ENCODE measurements around the gene PROB1.

- TF ChIP-seq, protein P1, sequence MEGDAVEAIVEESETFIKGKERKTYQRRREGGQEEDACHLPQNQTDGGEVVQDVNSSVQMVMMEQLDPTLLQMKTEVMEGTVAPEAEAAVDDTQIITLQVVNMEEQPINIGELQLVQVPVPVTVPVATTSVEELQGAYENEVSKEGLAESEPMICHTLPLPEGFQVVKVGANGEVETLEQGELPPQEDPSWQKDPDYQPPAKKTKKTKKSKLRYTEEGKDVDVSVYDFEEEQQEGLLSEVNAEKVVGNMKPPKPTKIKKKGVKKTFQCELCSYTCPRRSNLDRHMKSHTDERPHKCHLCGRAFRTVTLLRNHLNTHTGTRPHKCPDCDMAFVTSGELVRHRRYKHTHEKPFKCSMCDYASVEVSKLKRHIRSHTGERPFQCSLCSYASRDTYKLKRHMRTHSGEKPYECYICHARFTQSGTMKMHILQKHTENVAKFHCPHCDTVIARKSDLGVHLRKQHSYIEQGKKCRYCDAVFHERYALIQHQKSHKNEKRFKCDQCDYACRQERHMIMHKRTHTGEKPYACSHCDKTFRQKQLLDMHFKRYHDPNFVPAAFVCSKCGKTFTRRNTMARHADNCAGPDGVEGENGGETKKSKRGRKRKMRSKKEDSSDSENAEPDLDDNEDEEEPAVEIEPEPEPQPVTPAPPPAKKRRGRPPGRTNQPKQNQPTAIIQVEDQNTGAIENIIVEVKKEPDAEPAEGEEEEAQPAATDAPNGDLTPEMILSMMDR (IDR thresholded peaks at IDR 0.05), result no peak
- no peak for TF ChIP-seq POLR2AphosphoS5 (IDR thresholded peaks at IDR 0.05)
- TF ChIP-seq POLR2A (IDR thresholded peaks at IDR 0.05), result no peak
Observed at GRCh38 chr5:139416651-139417050, 21.7 kb upstream of the PROB1 start.

Data from suprapubic skin (tissue), 4 donors.